ENCODE data around the gene PPIL6. TPM values are rescaled to one million over a fixed set of nuclear protein-coding genes. Genes with fewer than 3 reads are reported as not detected.

Gene PPIL6
- total RNA-seq = 1.9 and 6.5 TPM in 2 replicates

GRCh38 chr6:109440331-109441068, at the start of gene PPIL6, which contains the start of gene SMPD2:
PPIL6 (minus strand) TSS chr6:109440628; CDS start chr6:109440590, 38 bp downstream.
SMPD2 (plus strand) TSS chr6:109440724; CDS start chr6:109441122, 398 bp downstream.

GRCh38 chr6:109482905-109483734, 42.7 kb upstream of the PPIL6 start, which contains the start of gene ZBTB24:
ZBTB24 (minus strand) TSS chr6:109483219; CDS start chr6:109482026, 1,193 bp downstream.

GRCh38 chr6:109455437-109456110, 15.1 kb upstream of the PPIL6 start, which contains the start of gene MICAL1:
MICAL1 (minus strand) TSS chr6:109455772; CDS start chr6:109454196, 1,576 bp downstream.

GRCh38 chr6:109381747-109382575, 58.5 kb downstream of the PPIL6 start, which contains the start of gene CD164:
CD164 (minus strand) TSS chr6:109382467; CDS start chr6:109382378, 89 bp downstream.

Other genes starting within 250 kb of the PPIL6 start
- 136 and 180 TPM in 2 replicates for gene CD164, start 58.2 kb downstream of the PPIL6 start, total RNA-seq
- 7.7 and 9.0 TPM in 2 replicates for gene SMPD2, start 96 bp upstream of the PPIL6 start, total RNA-seq
- gene MICAL1, start 15.1 kb upstream of the PPIL6 start, total RNA-seq = 37.2 and 40.3 TPM in 2 replicates
- 6.5 and 8.1 TPM in 2 replicates for gene ZBTB24, start 42.6 kb upstream of the PPIL6 start, total RNA-seq

All from regular cardiac myocyte (primary cell).